SH-SY5Y (cell line): Measurements from ENCODE around the gene FAM83C.

ENCODE experiments used
- GATA2 ChIP-seq: IDR thresholded peaks from 2 replicates; pipeline ENCODE4 v1.6.1; 2011; ENCODE audit warnings: mild to moderate bottlenecking, low read depth, low read length
- GATA3 ChIP-seq: IDR thresholded peaks from 2 replicates; pipeline ENCODE4 v1.6.1; 2011; ENCODE audit warnings: low read depth, mild to moderate bottlenecking, low read length, moderate library complexity

DNA sequence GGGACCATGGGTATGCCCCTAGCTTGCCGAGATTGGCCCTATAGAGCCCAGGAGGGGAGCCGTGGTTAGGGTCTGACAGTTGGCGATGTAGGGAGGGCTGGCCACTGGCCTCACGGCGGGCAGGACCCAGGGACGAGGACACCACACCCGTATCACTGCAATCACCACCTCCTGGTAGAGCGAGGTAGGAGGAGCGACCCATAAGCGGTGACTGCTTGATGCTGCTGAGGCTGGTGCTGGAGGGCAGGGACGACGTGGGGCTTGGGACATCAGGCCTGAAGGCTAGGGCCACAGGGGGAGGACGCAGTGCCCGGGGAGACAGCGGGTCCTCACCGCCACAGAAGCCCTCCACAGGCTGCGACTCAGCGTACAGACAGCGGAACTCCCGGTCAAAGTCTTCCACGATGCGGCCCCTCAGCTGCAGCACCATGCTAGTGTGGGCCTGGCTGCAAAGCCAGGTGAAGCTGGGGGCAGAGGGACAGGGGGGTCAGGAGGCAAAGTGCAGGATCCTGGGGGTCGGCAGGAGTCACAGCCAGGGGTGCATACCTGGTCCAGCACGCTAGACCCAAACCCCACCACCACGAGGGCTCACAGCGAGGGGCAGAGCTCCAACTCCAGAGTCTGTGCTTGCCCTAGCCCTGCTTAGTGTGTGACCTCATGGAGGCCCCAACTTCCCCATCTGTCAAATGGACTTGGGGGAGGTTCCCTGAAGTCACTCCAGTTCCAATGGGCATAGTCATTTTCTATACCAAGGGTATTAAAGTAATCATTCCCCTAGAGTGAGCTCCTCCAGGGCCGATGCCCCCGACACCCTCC lies 4.5 kb downstream of the FAM83C start:
- TF ChIP-seq GATA2 (no peak), GATA3 (no peak)
